Measurements from ENCODE around the gene WDR6. TPM values are rescaled to one million over a fixed set of nuclear protein-coding genes. Genes with fewer than 3 reads are reported as not detected.

WDR6 gene
- total RNA-seq, 1 experiment from 2014 or later, result 213 TPM

GRCh38 chr3:48966876-48967361 is 40.3 kb upstream of the WDR6 start (continued):
- TF ChIP-seq TEAD1 (CRISPR knock-in tag; IDR thresholded peaks at IDR 0.05) (no peak), FOXJ3 (CRISPR knock-in tag; IDR thresholded peaks at IDR 0.05; ENCODE audit: borderline replicate concordance) (no peak)
- TF ChIP-seq, protein P1, sequence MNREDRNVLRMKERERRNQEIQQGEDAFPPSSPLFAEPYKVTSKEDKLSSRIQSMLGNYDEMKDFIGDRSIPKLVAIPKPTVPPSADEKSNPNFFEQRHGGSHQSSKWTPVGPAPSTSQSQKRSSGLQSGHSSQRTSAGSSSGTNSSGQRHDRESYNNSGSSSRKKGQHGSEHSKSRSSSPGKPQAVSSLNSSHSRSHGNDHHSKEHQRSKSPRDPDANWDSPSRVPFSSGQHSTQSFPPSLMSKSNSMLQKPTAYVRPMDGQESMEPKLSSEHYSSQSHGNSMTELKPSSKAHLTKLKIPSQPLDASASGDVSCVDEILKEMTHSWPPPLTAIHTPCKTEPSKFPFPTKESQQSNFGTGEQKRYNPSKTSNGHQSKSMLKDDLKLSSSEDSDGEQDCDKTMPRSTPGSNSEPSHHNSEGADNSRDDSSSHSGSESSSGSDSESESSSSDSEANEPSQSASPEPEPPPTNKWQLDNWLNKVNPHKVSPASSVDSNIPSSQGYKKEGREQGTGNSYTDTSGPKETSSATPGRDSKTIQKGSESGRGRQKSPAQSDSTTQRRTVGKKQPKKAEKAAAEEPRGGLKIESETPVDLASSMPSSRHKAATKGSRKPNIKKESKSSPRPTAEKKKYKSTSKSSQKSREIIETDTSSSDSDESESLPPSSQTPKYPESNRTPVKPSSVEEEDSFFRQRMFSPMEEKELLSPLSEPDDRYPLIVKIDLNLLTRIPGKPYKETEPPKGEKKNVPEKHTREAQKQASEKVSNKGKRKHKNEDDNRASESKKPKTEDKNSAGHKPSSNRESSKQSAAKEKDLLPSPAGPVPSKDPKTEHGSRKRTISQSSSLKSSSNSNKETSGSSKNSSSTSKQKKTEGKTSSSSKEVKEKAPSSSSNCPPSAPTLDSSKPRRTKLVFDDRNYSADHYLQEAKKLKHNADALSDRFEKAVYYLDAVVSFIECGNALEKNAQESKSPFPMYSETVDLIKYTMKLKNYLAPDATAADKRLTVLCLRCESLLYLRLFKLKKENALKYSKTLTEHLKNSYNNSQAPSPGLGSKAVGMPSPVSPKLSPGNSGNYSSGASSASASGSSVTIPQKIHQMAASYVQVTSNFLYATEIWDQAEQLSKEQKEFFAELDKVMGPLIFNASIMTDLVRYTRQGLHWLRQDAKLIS (CRISPR knock-in tag; IDR thresholded peaks at IDR 0.05; ENCODE audit: borderline replicate concordance), result no peak

GRCh38 chr3:48970586-48970985 is 36.6 kb upstream of the WDR6 start:
- DNase-seq (ENCODE audit: low spot score) (no peak), ATAC-seq (no peak)
- no peaks in the 10 kb centered on the region for H3K27me3 Mint-ChIP-seq (ENCODE audit: low read depth)
- no peaks in the 10 kb centered on the region for H3K9me3 Mint-ChIP-seq
- ChIA-PET CTCF (no interaction called here), POLR2A (no interaction called here)
- peaks cover 76% of the 10 kb centered on the region for H3K36me3 Mint-ChIP-seq
- no peaks in the 10 kb centered on the region for H3K4me1 Mint-ChIP-seq
- no peak overlapping the region for H3K4me3 Mint-ChIP-seq
- TF ChIP-seq SMAD4 (CRISPR knock-in tag; IDR thresholded peaks at IDR 0.05) (no peak), TEAD1 (CRISPR knock-in tag; IDR thresholded peaks at IDR 0.05) (no peak), RELA (CRISPR knock-in tag; IDR thresholded peaks at IDR 0.05; ENCODE audit: borderline replicate concordance) (no peak), ESRRA (CRISPR knock-in tag; IDR thresholded peaks at IDR 0.05; ENCODE audit: borderline replicate concordance) (no peak)
- TF ChIP-seq, protein P2, sequence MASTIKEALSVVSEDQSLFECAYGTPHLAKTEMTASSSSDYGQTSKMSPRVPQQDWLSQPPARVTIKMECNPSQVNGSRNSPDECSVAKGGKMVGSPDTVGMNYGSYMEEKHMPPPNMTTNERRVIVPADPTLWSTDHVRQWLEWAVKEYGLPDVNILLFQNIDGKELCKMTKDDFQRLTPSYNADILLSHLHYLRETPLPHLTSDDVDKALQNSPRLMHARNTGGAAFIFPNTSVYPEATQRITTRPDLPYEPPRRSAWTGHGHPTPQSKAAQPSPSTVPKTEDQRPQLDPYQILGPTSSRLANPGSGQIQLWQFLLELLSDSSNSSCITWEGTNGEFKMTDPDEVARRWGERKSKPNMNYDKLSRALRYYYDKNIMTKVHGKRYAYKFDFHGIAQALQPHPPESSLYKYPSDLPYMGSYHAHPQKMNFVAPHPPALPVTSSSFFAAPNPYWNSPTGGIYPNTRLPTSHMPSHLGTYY (CRISPR knock-in tag; IDR thresholded peaks at IDR 0.05), result no peak
- TF ChIP-seq, protein P3, sequence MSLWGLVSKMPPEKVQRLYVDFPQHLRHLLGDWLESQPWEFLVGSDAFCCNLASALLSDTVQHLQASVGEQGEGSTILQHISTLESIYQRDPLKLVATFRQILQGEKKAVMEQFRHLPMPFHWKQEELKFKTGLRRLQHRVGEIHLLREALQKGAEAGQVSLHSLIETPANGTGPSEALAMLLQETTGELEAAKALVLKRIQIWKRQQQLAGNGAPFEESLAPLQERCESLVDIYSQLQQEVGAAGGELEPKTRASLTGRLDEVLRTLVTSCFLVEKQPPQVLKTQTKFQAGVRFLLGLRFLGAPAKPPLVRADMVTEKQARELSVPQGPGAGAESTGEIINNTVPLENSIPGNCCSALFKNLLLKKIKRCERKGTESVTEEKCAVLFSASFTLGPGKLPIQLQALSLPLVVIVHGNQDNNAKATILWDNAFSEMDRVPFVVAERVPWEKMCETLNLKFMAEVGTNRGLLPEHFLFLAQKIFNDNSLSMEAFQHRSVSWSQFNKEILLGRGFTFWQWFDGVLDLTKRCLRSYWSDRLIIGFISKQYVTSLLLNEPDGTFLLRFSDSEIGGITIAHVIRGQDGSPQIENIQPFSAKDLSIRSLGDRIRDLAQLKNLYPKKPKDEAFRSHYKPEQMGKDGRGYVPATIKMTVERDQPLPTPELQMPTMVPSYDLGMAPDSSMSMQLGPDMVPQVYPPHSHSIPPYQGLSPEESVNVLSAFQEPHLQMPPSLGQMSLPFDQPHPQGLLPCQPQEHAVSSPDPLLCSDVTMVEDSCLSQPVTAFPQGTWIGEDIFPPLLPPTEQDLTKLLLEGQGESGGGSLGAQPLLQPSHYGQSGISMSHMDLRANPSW (CRISPR knock-in tag; conservative IDR thresholded peaks at IDR 0.05; ENCODE audit: low read depth), result no peak
- no peak overlapping the region for H3K27ac Mint-ChIP-seq

DNA sequence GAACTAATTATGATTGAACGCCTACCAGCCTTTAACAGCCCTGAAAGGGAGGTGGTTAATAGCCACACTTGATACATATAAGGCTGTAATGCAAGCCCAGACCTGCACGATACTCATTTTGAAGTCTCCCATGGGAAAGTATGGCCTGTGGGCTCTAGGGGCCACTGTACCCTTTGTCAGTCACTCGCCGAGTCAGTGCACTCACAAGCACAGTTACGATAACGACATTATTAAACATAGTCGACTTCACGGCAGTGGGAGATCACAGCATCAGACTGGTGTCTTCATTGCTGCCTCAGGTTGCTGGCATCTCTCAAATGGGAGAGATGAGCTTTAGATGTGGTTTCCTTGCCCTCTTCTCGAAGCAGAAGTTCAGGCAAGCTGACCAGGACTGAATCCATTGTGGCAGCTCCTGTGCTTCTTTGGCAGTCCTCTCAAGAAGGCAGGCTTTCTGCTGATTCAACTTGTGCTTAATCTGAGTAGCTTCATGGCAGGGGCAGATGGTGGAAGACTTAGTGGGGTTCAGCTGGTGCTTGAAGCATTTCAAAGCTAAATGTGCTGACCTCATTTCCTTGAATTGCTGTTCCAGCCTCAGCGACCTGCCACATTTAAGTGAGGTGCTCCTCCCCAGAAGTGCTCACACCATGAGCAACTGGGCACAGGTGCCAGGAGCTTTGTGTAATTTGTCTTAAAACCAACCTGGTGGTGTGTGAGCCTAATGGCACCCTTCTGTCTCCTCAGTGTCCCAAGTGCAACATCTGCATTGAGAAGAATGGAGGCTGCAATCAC is 32.9 kb upstream of the WDR6 start:
- POLR2A ChIA-PET, result interaction anchor here (0.6 kb wide), 1 partner anchor 23 kb away, joined by 5 read pairs; no protein-coding TSS in a partner anchor
- CTCF ChIA-PET, result interaction anchor here (2.2 kb wide), 1 partner anchor 14 kb away, joined by 13 read pairs; no protein-coding TSS in a partner anchor
- no peak for DNase-seq (ENCODE audit: low spot score)
- H3K27me3 Mint-ChIP-seq (ENCODE audit: low read depth), result no peaks in the 10 kb centered on the region
- ATAC-seq, result no peak
- no peaks in the 10 kb centered on the region for H3K9me3 Mint-ChIP-seq
- no peak overlapping the region for H3K27ac Mint-ChIP-seq
- TF ChIP-seq TCF7 (CRISPR knock-in tag; IDR thresholded peaks at IDR 0.05; ENCODE audit: low read depth) (no peak), E2F4 (CRISPR knock-in tag; IDR thresholded peaks at IDR 0.05; ENCODE audit: borderline replicate concordance, low read depth) (no peak), ZNF263 (CRISPR knock-in tag; IDR thresholded peaks at IDR 0.05; ENCODE audit: low read depth) (no peak)
- H3K4me3 Mint-ChIP-seq, result no peak overlapping the region
- no peaks in the 10 kb centered on the region for H3K4me1 Mint-ChIP-seq
- peaks cover 72% of the 10 kb centered on the region for H3K36me3 Mint-ChIP-seq
